ENCODE measurements around the gene ADGRV1. TPM values are rescaled to one million over a fixed set of nuclear protein-coding genes. Genes with fewer than 3 reads are reported as not detected.

The ADGRV1 gene
- total and polyA plus RNA-seq, 8 donors, result 12.5 to 36.4 (median 16.9) TPM

- H3K4me1 ChIP-seq, result peaks cover 0 to 20% of the 10 kb centered on the region in 2 donors
- intact Hi-C loops (cut with DNase I), result no loop called here
- no peaks in the 10 kb centered on the region for H3K27me3 ChIP-seq
- H3K36me3 ChIP-seq, result no peaks in the 10 kb centered on the region
- no peak for ATAC-seq
- no peaks in the 10 kb centered on the region for H3K9me3 ChIP-seq
- no peak overlapping the region for H3K27ac ChIP-seq
- no peak overlapping the region for H3K4me3 ChIP-seq
- TF ChIP-seq, protein P1, sequence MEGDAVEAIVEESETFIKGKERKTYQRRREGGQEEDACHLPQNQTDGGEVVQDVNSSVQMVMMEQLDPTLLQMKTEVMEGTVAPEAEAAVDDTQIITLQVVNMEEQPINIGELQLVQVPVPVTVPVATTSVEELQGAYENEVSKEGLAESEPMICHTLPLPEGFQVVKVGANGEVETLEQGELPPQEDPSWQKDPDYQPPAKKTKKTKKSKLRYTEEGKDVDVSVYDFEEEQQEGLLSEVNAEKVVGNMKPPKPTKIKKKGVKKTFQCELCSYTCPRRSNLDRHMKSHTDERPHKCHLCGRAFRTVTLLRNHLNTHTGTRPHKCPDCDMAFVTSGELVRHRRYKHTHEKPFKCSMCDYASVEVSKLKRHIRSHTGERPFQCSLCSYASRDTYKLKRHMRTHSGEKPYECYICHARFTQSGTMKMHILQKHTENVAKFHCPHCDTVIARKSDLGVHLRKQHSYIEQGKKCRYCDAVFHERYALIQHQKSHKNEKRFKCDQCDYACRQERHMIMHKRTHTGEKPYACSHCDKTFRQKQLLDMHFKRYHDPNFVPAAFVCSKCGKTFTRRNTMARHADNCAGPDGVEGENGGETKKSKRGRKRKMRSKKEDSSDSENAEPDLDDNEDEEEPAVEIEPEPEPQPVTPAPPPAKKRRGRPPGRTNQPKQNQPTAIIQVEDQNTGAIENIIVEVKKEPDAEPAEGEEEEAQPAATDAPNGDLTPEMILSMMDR (IDR thresholded peaks at IDR 0.05), result no peak
- DNase-seq, result no peak
These were observed 615.8 kb downstream of the ADGRV1 start for GRCh38 chr5:91174396-91174795.

DNA sequence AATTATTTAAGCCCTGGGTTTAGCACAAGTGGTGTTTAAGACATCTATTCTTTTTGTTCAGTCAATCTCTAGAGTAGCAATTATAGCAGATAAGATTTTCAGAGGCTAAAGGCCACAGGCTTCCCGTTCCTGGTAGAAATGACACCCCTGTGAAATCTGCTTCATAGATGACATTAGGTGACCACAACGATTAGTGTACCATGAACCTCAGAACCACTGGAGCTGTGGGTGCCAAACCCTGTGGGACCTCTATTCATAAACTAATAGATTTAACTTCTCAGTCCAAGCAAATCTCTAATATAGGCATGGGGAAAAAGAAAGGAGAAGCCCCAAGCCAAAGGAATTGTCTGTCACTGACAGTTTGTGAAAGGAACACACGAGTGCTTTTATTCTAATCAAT, 617.1 kb downstream of the ADGRV1 start:
- no peak overlapping the region for H3K4me3 ChIP-seq
- no peak overlapping the region for H3K27ac ChIP-seq
- no peak for ATAC-seq
- TF ChIP-seq, protein P1 (IDR thresholded peaks at IDR 0.05), result no peak
- intact Hi-C loops (cut with DNase I), result no loop called here
- H3K4me1 ChIP-seq, result peaks cover 0 to 10% of the 10 kb centered on the region in 2 donors
- H3K9me3 ChIP-seq, result no peaks in the 10 kb centered on the region
- no peaks in the 10 kb centered on the region for H3K27me3 ChIP-seq
- no peaks in the 10 kb centered on the region for H3K36me3 ChIP-seq
- no peak for DNase-seq

GRCh38 chr5:91176288-91177016, 617.9 kb downstream of the ADGRV1 start:
- TF ChIP-seq, protein P1 (IDR thresholded peaks at IDR 0.05), result no peak
- Histone ChIP-seq H3K4me3 (no peak overlapping the region), H3K27me3 (no peaks in the 10 kb centered on the region), H3K4me1 (peaks cover 0 to 7% of the 10 kb centered on the region in 2 donors), H3K36me3 (no peaks in the 10 kb centered on the region), H3K9me3 (no peaks in the 10 kb centered on the region), H3K27ac (no peak overlapping the region)
- peak; percentile 57 for ATAC-seq
- intact Hi-C loops (cut with DNase I), result no loop called here
- peak in 1 of 4 donors; percentile 28 for DNase-seq

GRCh38 chr5:91177085-91177484, 618.5 kb downstream of the ADGRV1 start:
- no peak overlapping the region for H3K4me3 ChIP-seq
- H3K36me3 ChIP-seq, result no peaks in the 10 kb centered on the region
- ATAC-seq (no peak), DNase-seq (no peak)
- H3K27me3 ChIP-seq, result no peaks in the 10 kb centered on the region
- H3K27ac ChIP-seq, result no peak overlapping the region
- TF ChIP-seq, protein P1 (IDR thresholded peaks at IDR 0.05), result no peak
- intact Hi-C loops (cut with DNase I), result no loop called here
- H3K9me3 ChIP-seq, result no peaks in the 10 kb centered on the region
- H3K4me1 ChIP-seq, result peaks cover 0 to 7% of the 10 kb centered on the region in 2 donors

DNA sequence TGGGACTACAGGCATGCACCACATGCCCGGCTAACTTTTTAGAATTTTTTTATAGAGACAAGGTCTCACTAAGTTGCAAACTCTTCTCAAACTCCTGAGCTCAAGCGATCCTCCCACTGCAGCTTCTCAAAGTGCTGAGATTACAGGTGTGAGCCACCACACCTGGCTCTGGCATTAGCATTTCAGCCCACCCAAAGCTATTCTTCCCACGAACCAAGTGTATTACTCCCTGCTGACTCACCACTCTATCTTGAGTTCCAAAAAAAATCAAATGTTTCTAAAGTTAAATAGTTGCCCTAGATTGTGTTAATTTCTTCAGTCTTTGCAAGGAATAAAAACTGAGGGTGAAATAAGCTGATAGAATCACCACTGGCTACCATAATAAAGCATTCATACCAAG, 619.0 kb downstream of the ADGRV1 start:
- TF ChIP-seq, protein P1 (IDR thresholded peaks at IDR 0.05), result no peak
- intact Hi-C loops (cut with DNase I), result no loop called here
- Histone ChIP-seq H3K36me3 (no peaks in the 10 kb centered on the region), H3K4me3 (no peak overlapping the region), H3K4me1 (peaks cover 0 to 13% of the 10 kb centered on the region in 2 donors), H3K9me3 (no peaks in the 10 kb centered on the region), H3K27me3 (no peaks in the 10 kb centered on the region), H3K27ac (no peak overlapping the region)
- no peak for ATAC-seq
- no peak for DNase-seq
